Neural crest cell (in vitro differentiated cells): ENCODE measurements around the gene GSPT1. TPM values are rescaled to one million over a fixed set of nuclear protein-coding genes. Genes with fewer than 3 reads are reported as not detected.
A peak's percentile ranks its signal among the peaks of the same experiment; 100 is the strongest.
"Not testable (repeated sequence)": the region's sequence is repeated elsewhere in the genome, so short reads cannot be mapped to it uniquely, and the experiment has no call there.

Experiments used
- DNase-seq: peaks from one replicate; pipeline ENCODE4 v3.0.0; 2021; ENCODE audit warnings: low read depth, mixed read lengths, low spot score
- H3K27ac Mint-ChIP-seq: one replicate; pipeline ENCODE4 v1.8.0; 2021; ENCODE audit warnings: mild to moderate bottlenecking, mixed read lengths; ENCODE audit not compliant: unreplicated experiment
- H3K27me3 Mint-ChIP-seq: 2 replicates; pipeline ENCODE4 v1.8.0; 2021; ENCODE audit warnings: low read depth, mild to moderate bottlenecking, mixed read lengths
- H3K36me3 Mint-ChIP-seq: 2 replicates; pipeline ENCODE4 v1.8.0; 2021; ENCODE audit warnings: low read depth, mild to moderate bottlenecking, mixed read lengths
- H3K4me1 Mint-ChIP-seq: 2 replicates; pipeline ENCODE4 v1.8.0; 2021; ENCODE audit warnings: mixed read lengths
- H3K4me3 Mint-ChIP-seq: one replicate; pipeline ENCODE4 v1.8.0; 2021; ENCODE audit warnings: mild to moderate bottlenecking, mixed read lengths
- H3K9me3 Mint-ChIP-seq: 2 replicates; pipeline ENCODE4 v1.8.0; 2021; ENCODE audit warnings: mixed read lengths
- CTCF ChIP-seq: fragments of 200-600 bp; sonication (generic); conservative IDR thresholded peaks from 2 replicates; pipeline ENCODE4 v1.5.0; 2021; ENCODE audit warnings: antibody characterized with exemption, mild to moderate bottlenecking
- total RNA-seq: library from RNA; stranded (reverse); gene quantifications from 2 replicates; pipeline ENCODE4 v1.2.1, GENCODE V29; 2021

Gene GSPT1
- total RNA-seq, 1 donor from 2014 or later = 127 TPM

- Mint-ChIP-seq H3K4me3 (no peak overlapping the region), H3K36me3 (peaks cover 13% of the 10 kb centered on the region), H3K4me1 (peaks cover 5% of the 10 kb centered on the region), H3K9me3 (no peaks in the 10 kb centered on the region), H3K27me3 (no peaks in the 10 kb centered on the region), H3K27ac (no peak overlapping the region)
- no peak for DNase-seq
- no peak for TF ChIP-seq CTCF
These were observed 79.7 kb downstream of the GSPT1 start for GRCh38 chr16:11835891-11836649.

- TF ChIP-seq CTCF = no peak
- Mint-ChIP-seq H3K27me3 (no peaks in the 10 kb centered on the region), H3K4me3 (no peak overlapping the region), H3K4me1 (peaks cover 5% of the 10 kb centered on the region), H3K27ac (no peak overlapping the region), H3K9me3 (no peaks in the 10 kb centered on the region), H3K36me3 (peaks cover 12% of the 10 kb centered on the region)
- DNase-seq = no peak
These were observed 80.4 kb downstream of the GSPT1 start for GRCh38 chr16:11835309-11835708.

GRCh38 chr16:11833951-11834695 lies 81.6 kb downstream of the GSPT1 start:
- H3K4me3 Mint-ChIP-seq = no peak overlapping the region
- no peak for TF ChIP-seq CTCF
- H3K27ac Mint-ChIP-seq = peak overlapping the region; percentile 7
- peaks cover 5% of the 10 kb centered on the region for H3K4me1 Mint-ChIP-seq
- H3K9me3 Mint-ChIP-seq = no peaks in the 10 kb centered on the region
- H3K27me3 Mint-ChIP-seq = no peaks in the 10 kb centered on the region
- peaks cover 6% of the 10 kb centered on the region for H3K36me3 Mint-ChIP-seq
- no peak for DNase-seq

- H3K27ac Mint-ChIP-seq = no peak overlapping the region
- no peak overlapping the region for H3K4me3 Mint-ChIP-seq
- DNase-seq = no peak
- TF ChIP-seq CTCF = no peak
- no peaks in the 10 kb centered on the region for H3K36me3 Mint-ChIP-seq
- H3K4me1 Mint-ChIP-seq = no peaks in the 10 kb centered on the region
- no peaks in the 10 kb centered on the region for H3K9me3 Mint-ChIP-seq
- H3K27me3 Mint-ChIP-seq = no peaks in the 10 kb centered on the region
These were observed 87.1 kb downstream of the GSPT1 start for GRCh38 chr16:11828696-11829095.

GRCh38 chr16:11825520-11826165 lies 90.1 kb downstream of the GSPT1 start:
- not testable (repeated sequence) for H3K4me1 Mint-ChIP-seq, H3K9me3 Mint-ChIP-seq, H3K4me3 Mint-ChIP-seq, DNase-seq, H3K27ac Mint-ChIP-seq, H3K27me3 Mint-ChIP-seq, H3K36me3 Mint-ChIP-seq
